ENCODE data around the gene SSUH2.
A peak's percentile ranks its signal among the peaks of the same experiment; 100 is the strongest.
"Not testable (repeated sequence)": the region's sequence is repeated elsewhere in the genome, so short reads cannot be mapped to it uniquely, and the experiment has no call there.

Gene SSUH2

DNA sequence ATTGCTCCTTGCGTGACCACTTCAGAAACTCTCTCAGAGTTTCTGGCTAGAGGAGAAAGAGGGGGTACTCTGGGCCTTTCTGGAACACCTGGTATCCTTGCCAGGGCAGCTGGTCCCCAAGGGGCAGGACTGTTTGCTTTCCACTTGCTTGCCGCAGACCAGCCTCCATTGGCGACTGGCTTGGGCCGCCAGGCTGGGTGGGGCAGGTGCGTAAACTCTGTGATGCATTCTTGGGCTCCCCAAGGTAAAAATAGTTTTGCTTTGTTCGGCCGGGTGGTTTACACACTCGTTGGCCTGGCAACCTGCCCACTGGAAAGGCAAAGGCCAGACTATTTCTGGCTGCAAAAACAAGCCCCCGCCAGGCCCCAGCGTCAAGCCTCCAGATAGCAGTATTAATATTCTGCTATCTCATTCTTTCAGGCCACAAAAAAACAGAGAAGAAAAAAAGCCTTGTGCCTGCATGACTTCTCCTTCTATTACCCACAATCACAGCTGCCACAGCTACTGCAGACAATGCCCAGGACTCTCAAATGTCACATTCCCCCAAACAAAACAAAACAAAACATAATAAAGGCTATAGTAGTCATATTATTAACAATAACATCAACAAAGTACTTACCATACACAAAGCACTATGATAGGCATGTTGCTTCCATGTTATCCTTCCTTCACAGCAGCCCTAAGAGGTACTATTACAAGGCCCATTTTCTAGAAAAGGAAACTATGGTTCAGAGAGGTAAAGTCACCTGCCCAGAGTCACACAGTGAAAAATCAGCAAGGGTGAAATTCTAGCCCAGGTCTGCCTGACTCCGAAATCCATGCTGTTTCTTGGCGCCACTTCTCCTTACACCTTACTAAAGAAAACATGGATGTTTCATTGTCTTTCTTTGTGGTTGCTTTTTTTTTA, 14.0 kb upstream of the SSUH2 start:
- DNase-seq: peak; percentile 79

DNA sequence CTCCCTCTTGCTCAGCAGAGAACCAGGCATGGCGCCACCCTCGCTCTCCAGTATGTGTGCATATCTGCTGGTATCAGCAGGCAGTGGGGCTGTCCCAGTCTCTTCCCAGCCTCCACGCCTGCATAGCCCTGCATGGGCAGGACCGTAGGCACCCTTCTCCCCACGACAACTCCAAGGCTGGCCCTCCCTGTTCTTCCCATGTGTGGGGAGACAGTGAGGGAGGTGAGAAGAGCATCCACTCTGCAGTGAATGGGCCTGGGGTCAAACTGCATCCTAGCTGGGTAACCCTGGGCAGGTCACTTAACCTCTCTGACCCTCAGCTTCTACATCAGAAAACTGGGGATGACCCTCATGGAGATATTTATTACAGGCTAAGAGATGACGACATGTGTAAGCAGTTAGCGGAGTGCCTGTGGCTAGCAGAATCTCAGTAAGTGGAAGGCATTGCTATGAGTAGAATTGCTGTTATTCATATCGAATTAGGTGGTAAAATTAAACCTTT, 13.3 kb upstream of the SSUH2 start:
- DNase-seq: no peak

DNA sequence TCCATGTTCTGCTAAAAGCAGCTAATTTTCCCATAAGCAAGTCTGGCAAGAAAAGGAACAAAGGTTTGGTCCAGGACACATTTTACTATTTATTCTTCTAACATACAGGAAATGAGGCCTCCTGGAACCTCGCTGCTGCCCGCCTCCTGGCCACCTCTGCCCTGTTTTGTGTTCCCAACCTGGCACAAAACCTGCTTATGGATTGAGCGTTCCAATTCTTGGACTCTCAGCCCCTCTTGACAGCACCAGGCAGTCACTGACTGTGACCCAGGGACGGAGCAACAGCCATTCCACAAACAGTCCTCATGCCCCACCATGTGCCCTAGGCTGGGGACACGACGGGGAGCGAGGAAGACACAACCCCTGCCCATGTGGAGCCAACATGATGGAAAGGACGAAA, 11.6 kb upstream of the SSUH2 start:
- DNase-seq: no peak

DNA sequence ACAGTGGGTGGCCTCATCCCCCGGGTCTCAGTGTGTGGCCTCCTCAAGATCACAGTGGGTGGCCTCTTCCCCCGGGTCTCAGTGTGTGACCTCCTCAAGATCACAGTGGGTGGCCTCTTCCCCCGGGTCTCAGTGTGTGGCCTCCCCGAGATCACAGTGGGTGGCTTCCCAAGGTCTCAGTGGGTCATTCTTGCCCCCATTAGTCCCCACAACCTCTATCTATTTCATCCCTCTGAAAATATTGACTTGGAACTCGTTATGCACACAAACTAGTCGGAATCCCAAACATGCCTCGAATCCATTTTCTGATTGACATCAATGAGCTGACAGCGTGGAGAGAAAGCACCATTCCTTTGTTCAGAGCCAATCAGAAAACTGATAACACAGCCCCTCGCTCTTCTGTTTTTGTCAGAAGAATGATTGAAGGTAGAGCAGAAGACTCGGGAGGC, 10.8 kb upstream of the SSUH2 start:
- no peak for DNase-seq

GRCh38 chr3:8654572-8655329, 10.2 kb upstream of the SSUH2 start:
- not testable (repeated sequence) for DNase-seq

DNA sequence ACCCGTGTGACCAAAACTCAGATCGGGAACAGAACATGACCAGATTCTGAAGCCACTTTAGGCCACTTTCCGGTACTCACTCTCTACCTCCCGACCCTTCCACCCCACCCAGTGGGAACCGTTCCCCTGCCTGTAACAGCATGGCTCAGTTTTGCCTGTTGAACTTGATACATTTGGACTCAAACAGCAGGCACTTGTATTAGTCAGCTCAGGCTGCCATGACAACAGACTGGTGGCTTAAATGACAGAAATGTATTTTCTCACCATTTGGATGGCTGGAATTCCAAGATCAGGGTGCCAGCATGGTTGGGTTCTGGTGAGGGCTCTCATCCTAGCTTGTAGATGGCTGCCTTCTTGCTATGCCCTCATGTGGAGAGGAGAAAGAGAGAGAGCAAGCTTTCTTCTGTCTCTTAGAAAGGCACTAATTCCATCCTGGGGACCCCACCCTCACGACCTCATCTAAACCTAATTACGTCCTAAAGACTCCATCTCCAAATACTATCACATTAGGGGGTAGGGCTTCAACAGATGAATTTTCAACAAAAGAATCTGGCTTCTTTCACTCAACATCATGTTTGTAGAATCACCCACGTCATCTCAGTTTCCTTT, 9.3 kb upstream of the SSUH2 start:
- DNase-seq: no peak

DNA sequence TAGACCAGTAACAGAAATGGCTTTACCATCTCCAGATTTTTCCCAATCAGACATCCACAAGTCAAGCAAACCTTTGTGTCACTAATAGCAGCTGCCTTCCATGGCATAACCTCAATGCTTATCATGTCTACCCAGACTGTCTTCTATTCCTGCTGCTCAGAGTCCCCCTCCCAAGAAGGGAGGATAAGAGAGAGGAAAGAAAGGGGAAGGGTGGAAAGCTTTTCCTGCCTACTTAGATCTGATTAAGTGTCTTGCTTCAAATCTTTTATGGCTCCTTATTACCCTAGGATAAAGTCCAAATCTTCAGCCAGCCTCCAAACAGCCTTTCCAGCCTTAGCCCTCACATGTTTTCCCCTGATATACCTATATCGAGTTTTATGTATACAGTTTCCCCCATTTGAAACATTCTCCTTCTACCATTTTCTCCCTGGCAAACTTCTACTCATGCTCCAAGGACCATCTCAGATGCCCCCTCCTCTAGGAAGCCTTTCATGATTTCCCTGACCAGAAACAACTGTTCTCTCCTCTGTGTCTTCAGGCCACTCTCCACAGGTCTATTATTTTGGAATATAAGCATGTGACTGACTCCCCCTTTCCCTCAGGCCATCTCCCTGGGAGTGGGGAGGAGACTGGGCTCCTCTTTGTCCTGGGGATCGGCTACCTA, 7.9 kb upstream of the SSUH2 start:
- DNase-seq: no peak

DNA sequence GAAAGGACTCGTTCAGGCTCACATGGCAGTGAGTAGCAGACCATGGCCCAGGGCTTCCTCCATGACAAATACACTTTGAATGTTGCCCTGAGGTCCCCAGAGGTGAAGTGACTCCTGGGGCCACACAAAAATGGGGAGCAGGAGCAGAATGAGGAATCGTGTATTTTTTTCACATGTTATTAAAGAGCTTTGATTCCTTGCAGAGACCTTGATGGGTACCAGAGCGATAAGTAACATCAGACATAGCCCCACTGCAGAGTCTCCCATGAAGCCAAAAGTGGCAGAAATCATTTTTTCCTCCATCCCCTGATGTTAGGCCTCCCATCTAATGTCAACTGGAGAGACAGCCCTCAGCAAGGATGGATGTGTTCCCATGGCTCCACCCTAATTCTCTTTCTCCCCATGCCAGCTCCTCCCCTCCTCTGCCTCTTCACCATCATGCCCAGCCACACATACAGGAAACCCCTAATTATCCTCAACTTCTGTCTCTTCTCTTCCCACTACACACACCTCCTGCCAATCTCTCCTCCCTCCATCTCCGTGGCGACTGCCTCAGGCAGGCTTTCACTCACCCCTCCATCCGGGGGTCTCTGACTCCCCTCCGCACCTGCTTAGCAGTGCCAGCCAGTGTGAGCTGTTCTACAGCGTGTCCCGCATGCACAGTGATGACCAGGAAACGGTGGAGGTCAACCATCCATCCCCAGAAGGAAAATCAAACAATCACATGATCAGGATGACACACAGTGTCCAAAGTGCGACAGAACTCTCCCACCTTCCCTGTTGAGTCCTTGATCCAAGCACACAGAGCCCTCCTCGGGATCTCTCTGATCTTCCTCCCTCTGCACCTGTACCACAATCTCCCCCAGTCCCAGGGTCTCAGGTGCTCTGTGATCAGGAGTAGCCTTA, 7.1 kb upstream of the SSUH2 start:
- DNase-seq: no peak

DNA sequence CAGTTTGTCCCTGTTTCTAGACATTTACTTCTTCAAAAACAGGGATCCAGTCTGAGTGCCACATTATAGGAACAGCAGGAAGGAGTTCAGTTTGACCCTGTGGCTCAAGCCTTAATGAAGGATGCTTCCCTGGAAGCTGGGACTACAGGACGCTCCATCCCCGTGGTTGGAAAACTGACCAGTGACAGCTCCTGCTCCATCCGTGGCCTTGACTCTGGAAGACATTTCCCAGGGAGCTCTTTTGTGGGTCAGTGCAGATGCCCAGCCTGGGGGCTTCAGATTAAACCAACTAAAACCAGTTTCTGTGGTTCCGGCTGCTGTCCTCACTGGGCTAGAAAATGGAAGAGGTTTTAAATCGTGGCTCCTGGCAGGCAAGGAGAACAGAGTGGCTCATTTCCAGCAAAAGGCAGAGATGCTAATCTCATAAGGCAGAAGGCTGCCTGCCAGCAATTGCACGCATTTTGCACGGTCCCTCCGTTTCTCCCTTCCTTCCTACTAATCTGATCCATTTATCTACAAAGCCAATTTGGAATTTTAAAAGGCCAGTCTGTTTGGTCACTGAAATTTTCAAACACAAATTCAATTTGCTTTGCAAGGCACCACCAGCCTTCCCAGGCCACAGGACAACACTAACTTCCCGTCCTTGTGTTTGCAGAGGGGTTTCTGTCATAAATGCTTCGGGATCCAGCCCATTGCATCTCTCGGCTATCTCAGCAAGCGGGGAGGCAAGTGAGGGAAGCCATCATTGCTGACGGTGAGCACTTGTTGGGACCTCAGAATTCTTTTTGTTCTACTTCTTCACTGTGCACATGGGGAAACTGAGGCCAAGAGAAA, 6.2 kb upstream of the SSUH2 start:
- no peak for DNase-seq

GRCh38 chr3:8649757-8650156, 5.2 kb upstream of the SSUH2 start:
- no peak for DNase-seq

DNA sequence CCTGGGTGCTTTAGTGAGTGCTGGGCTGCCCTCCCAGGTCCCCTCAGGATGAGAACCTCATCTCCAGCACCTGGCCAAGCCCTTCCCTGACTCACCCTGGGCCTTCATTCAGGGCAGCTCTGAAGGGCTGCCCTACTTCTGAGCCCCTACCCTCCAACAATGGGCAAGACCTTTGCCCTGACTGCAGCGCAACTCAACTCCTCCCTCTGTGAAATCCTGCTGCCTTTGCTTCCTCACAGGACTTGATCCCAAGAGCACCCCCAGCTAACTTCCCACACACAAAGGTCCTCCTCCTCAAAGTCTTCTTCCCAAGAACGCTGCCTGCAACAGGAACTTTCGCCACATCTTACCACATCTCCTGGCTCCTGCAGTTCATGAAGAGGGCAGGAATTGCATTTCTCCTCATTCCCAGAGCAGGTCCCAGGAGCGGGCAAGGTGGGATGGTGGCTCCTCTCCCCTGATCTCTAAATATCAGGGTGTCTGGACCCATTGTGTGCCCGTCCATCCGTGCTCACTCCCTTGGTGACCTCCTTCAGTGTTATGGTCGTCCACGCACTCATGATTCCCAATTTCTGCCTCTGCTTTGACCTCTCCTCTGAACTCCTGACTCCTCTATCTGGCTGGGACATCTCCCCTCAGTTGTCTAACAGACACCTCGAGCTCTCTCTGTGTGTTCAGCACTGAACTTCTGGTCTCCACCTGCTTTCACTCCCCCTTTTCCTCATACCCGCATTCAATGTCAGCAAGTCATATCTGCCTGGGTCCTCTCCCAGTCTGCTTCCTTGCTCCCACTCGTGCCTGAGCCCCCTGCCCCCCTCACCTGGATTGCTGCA, 4.5 kb upstream of the SSUH2 start:
- DNase-seq: no peak

DNA sequence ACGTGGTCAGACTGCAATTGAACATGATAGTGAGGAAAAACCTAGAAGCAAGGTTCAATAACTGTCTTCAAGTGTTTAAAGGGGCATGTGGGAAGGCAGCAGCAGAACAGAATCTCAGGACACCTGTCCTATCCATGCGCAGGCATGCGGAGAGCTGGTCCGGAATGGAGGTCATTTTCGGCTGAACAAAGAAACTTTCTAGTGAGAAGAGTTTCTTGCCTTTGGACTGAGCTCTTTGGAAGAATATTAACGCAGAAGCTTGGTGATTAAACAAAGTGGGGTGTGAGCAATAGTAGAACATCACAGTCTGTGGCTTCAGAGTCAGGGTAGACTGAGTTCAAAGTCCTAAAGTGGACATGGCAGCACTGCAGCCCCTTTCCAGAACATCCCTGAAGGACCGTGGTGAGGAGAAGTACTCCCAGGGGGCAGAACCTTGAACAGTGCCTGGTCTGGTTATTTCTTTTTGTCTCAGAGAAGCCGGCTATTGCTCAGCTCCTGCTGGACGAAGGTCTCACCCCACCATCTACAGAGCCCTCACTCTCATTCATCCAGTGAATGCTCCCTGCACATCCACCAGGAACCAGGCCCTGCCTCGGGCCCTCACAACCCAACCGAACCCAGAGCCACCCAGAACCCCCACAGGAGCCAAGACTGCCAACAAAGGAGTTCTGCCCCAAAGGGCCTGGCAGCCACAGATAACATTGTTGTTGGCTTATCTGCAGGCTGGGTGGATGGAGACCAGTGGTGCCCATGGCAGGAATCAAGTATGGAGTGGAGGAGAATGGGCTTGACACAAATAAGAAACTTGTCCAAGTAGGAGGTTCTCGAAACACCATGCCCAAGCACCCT, 2.8 kb upstream of the SSUH2 start:
- DNase-seq: no peak

- DNase-seq: no peak
Observed at GRCh38 chr3:8646313-8646938, 1.8 kb upstream of the SSUH2 start.

- no peak for DNase-seq
Observed at GRCh38 chr3:8645712-8646111, 1.1 kb upstream of the SSUH2 start.

- DNase-seq: no peak
Observed at GRCh38 chr3:8643693-8644365, 769 bp downstream of the SSUH2 start.

DNA sequence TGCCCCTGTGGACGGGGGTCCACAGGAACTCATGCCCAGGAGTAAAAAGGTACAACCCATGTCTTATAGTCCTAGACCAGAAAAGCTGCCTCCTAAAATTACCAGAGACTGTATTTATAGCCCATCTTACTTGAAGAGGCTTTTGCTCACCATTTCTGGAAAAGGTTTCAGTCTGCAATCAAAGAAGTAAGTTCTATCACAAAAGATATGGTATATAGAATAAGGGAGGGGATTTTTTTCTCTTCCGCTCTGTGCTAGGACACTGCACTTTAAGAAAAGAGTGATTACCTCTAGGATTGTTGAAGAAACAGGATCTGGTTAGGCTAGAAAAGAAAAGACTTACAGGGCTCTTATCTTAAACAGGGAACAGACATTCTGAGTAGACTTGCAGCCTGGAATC, 2.6 kb downstream of the SSUH2 start:
- DNase-seq: no peak

- DNase-seq: no peak
Observed at GRCh38 chr3:8641472-8641871, 3.1 kb downstream of the SSUH2 start.

GRCh38 chr3:8640223-8640622, 4.4 kb downstream of the SSUH2 start:
- no peak for DNase-seq
